A549 (cell line): ENCODE results near the gene PLCXD3. TPM values are rescaled to one million over a fixed set of nuclear protein-coding genes. Genes with fewer than 3 reads are reported as not detected.

Experiments used
- ATAC-seq, 2 experiments: fragments of 200-7000 bp in 1 of 2; fragments of >200 bp in 1 of 2; cut with Nextera tagmentation in 1 of 2; cut with Tn5 transposase in 1 of 2; 3 replicates each; pipeline versions ENCODE4 v1.8.0 to v1.9.1; 2018 to 2020; ENCODE audit warnings: mild to moderate bottlenecking in 1 of 2, moderate library complexity in 1 of 2
- CTCF ChIA-PET: fragments of 300-600 bp; sonication (Branson Sonifier 250); formaldehyde crosslinking; extraction: SDS; loops from one replicate; lab custom pipeline; 2021; ENCODE audit warnings: antibody characterized with exemption, inconsistent platforms; lab: Yijun Ruan, JAX
- POLR2A ChIA-PET: fragments of 350-600 bp; formaldehyde crosslinking; extraction: SDS; loops from one replicate; lab custom pipeline; 2021; ENCODE audit warnings: antibody characterized with exemption, inconsistent platforms; lab: Yijun Ruan, JAX
- DNase-seq, 2 experiments: peaks; one replicate each; pipeline versions ENCODE4 v3.0.0 to v3.0.0-alpha.2; 2011 to 2016; ENCODE audit warnings: low read depth in 1 of 2, low spot score in 1 of 2
- FAIRE-seq: peaks from 2 replicates; lab custom pipeline; 2011; peaks lifted over from hg19 to GRCh38; lab: Jason Lieb, UNC
- H3K27ac ChIP-seq, 2 experiments: fragments of >200 bp; sonication (Bioruptor Twin); formaldehyde crosslinking; 3 replicates each; pipeline ENCODE4 v1.5.1; 2016 to 2017
- H3K4me1 ChIP-seq: fragments of >200 bp; sonication (Bioruptor Twin); formaldehyde crosslinking; 3 replicates; pipeline ENCODE4 v1.6.1; 2016
- H3K4me2 ChIP-seq: fragments of >200 bp; sonication (Bioruptor Twin); formaldehyde crosslinking; 3 replicates; pipeline ENCODE4 v1.6.1; 2016
- H3K4me3 ChIP-seq: fragments of >200 bp; sonication (Bioruptor Twin); formaldehyde crosslinking; 3 replicates; pipeline ENCODE4 v1.5.1; 2016
- H3K9me3 ChIP-seq: fragments of >200 bp; sonication (Bioruptor Twin); formaldehyde crosslinking; 3 replicates; pipeline ENCODE4 v1.6.1; 2016
- CBX2 ChIP-seq: fragments of 200-600 bp; sonication (generic); IDR thresholded peaks from 2 replicates; pipeline ENCODE4 v1.6.1; 2016; ENCODE audit warnings: low read depth, mild to moderate bottlenecking, borderline replicate concordance
- CHD4 ChIP-seq: fragments of 200-600 bp; sonication (generic); IDR thresholded peaks from 2 replicates; pipeline ENCODE4 v1.6.1; 2016; ENCODE audit warnings: antibody characterized with exemption, mild to moderate bottlenecking, borderline replicate concordance
- EHF ChIP-seq: fragments of 250-450 bp; sonication (Bioruptor Pico); IDR thresholded peaks from 2 replicates; pipeline ENCODE4 v1.5.0; 2020; ENCODE audit warnings: mild to moderate bottlenecking
- EHMT2 ChIP-seq: fragments of 200-600 bp; sonication (generic); IDR thresholded peaks from 2 replicates; pipeline ENCODE4 v1.6.1; 2016; ENCODE audit warnings: antibody characterized with exemption, low read depth, mild to moderate bottlenecking, moderate library complexity
- ESRRA ChIP-seq: fragments of 150-350 bp; IDR thresholded peaks from 2 replicates; pipeline ENCODE4 v1.6.1; 2014; ENCODE audit warnings: mild to moderate bottlenecking, low read length, borderline replicate concordance
- FOSB ChIP-seq: fragments of 250-450 bp; sonication (Bioruptor Pico); IDR thresholded peaks from 2 replicates; pipeline ENCODE4 v1.5.0; 2020; ENCODE audit warnings: mild to moderate bottlenecking, moderate library complexity
- FOSL2 ChIP-seq, 2 experiments: fragments of 450-650 bp in 1 of 2; fragments of >200 bp in 1 of 2; sonication (Bioruptor Twin) in 1 of 2; formaldehyde crosslinking; IDR thresholded peaks; 2 replicates each; pipeline versions ENCODE4 v1.5.0 to v1.6.1; 2016 to 2020; ENCODE audit warnings: mild to moderate bottlenecking in 1 of 2, moderate library complexity in 1 of 2
- FOXS1 ChIP-seq: fragments of 250-450 bp; sonication (Bioruptor Pico); IDR thresholded peaks from 2 replicates; pipeline ENCODE4 v1.5.0; 2020; ENCODE audit warnings: mild to moderate bottlenecking, moderate library complexity
- GATA3 ChIP-seq: IDR thresholded peaks from 2 replicates; pipeline ENCODE4 v1.6.1; 2012; ENCODE audit warnings: borderline replicate concordance
- HEYL ChIP-seq: fragments of 250-450 bp; sonication (Bioruptor Pico); IDR thresholded peaks from 2 replicates; pipeline ENCODE4 v1.8.0; 2021; ENCODE audit warnings: mild to moderate bottlenecking, moderate library complexity
- HOXA7 ChIP-seq: fragments of 250-450 bp; sonication (Bioruptor Pico); IDR thresholded peaks from 2 replicates; pipeline ENCODE4 v1.5.0; 2020; ENCODE audit warnings: mild to moderate bottlenecking, moderate library complexity
- HOXB13 ChIP-seq: fragments of 250-450 bp; sonication (Bioruptor Pico); IDR thresholded peaks from 2 replicates; pipeline ENCODE4 v1.5.0; 2020; ENCODE audit warnings: low read depth, mild to moderate bottlenecking, moderate library complexity
- KDM1A ChIP-seq: fragments of 200-600 bp; sonication (generic); IDR thresholded peaks from 2 replicates; pipeline ENCODE4 v1.6.1; 2016; ENCODE audit warnings: low read depth, mild to moderate bottlenecking
- KDM5A ChIP-seq: fragments of 200-600 bp; sonication (generic); IDR thresholded peaks from 2 replicates; pipeline ENCODE4 v1.6.1; 2016; ENCODE audit warnings: antibody characterized with exemption, mild to moderate bottlenecking
- MYC ChIP-seq: IDR thresholded peaks from 2 replicates; pipeline ENCODE4 v1.6.1; 2012; ENCODE audit warnings: mild to moderate bottlenecking, inconsistent platforms, low read length, improper control_type of control experiment, borderline replicate concordance
- NFE2L2 ChIP-seq: fragments of 150-350 bp; conservative IDR thresholded peaks from 2 replicates; pipeline ENCODE4 v1.6.1; 2014; ENCODE audit warnings: low read length
- NPAS2 ChIP-seq: fragments of 250-450 bp; sonication (Bioruptor Pico); IDR thresholded peaks from 2 replicates; pipeline ENCODE4 v1.8.0; 2022; ENCODE audit warnings: mild to moderate bottlenecking, moderate library complexity, borderline replicate concordance
- NR3C1 ChIP-seq: fragments of >200 bp; sonication (Bioruptor Twin); formaldehyde crosslinking; IDR thresholded peaks from 3 replicates; pipeline ENCODE4 v1.6.1; 2017
- PHF8 ChIP-seq: fragments of 200-600 bp; sonication (generic); IDR thresholded peaks from 2 replicates; pipeline ENCODE4 v1.6.1; 2016; ENCODE audit warnings: low read depth, mild to moderate bottlenecking, antibody characterized with exemption, moderate library complexity, borderline replicate concordance
- RAD21 ChIP-seq, 2 experiments: fragments of >200 bp in 1 of 2; sonication (Bioruptor Twin) in 1 of 2; formaldehyde crosslinking in 1 of 2; IDR thresholded peaks in 1 of 2; conservative IDR thresholded peaks in 1 of 2; 2 replicates in 1 of 2; 3 replicates in 1 of 2; pipeline ENCODE4 v1.6.1; 2012 to 2018; ENCODE audit warnings: inconsistent platforms in 1 of 2
- RCOR1 ChIP-seq: fragments of 150-350 bp; IDR thresholded peaks from 2 replicates; pipeline ENCODE4 v1.6.1; 2014; ENCODE audit warnings: antibody characterized with exemption, low read length, low read depth
- SMC3 ChIP-seq: fragments of >200 bp; sonication (Bioruptor Twin); formaldehyde crosslinking; IDR thresholded peaks from 3 replicates; pipeline ENCODE4 v1.6.1; 2018; ENCODE audit warnings: inconsistent platforms
- SREBF2 ChIP-seq: fragments of 450-650 bp; IDR thresholded peaks from 2 replicates; pipeline ENCODE4 v1.6.1; 2014; ENCODE audit warnings: mild to moderate bottlenecking, moderate library complexity
- TFCP2L1 ChIP-seq: fragments of 250-450 bp; sonication (Bioruptor Pico); IDR thresholded peaks from 2 replicates; pipeline ENCODE4 v1.5.0; 2021; ENCODE audit warnings: mild to moderate bottlenecking
- TP53 ChIP-seq: fragments of 250-450 bp; sonication (Bioruptor Pico); IDR thresholded peaks from 2 replicates; pipeline ENCODE4 v1.5.0; 2021; ENCODE audit warnings: mild to moderate bottlenecking, moderate library complexity
- ZC3H11A ChIP-seq: fragments of 450-650 bp; IDR thresholded peaks from 2 replicates; pipeline ENCODE4 v1.6.1; 2014; ENCODE audit warnings: antibody characterized with exemption, mild to moderate bottlenecking
- ZFP36 ChIP-seq: fragments of 450-650 bp; IDR thresholded peaks from 2 replicates; pipeline ENCODE4 v1.6.1; 2014; ENCODE audit warnings: borderline replicate concordance; ENCODE audit not compliant: partially characterized antibody
- ZNF302 ChIP-seq: fragments of 250-450 bp; sonication (Bioruptor Pico); IDR thresholded peaks from 2 replicates; pipeline ENCODE4 v1.9.0; 2021; ENCODE audit warnings: inconsistent platforms, mild to moderate bottlenecking, moderate library complexity
- WGBS: methylation state at CpG from one replicate; pipeline ENCODE4 v1.1.6; 2017; ENCODE audit errors: missing lambda C conversion rate; 5-methylcytosine and 5-hydroxymethylcytosine counted together
- polyA plus RNA-seq, 4 experiments: library from polyadenylated mRNA; depleted of rRNA in 3 of 4; stranded (reverse); fragments of >200 nt; fragmentation: RNase III in 1 of 4; extraction: RNeasy Plus Mini Kit Qiagen cat#74134 plus additional on column Dnase treatment in 1 of 4; gene quantifications; 2 replicates in 3 of 4; 3 replicates in 1 of 4; pipeline ENCODE4 v1.2.3, GENCODE V29; 2011 to 2017
- TF ChIP-seq, protein P1 (sequence below): fragments of 150-350 bp; IDR thresholded peaks from 2 replicates; pipeline ENCODE4 v1.6.1; 2014; ENCODE audit warnings: low read depth, mild to moderate bottlenecking, low read length
- TF ChIP-seq, protein P2 (sequence below): fragments of 450-650 bp; IDR thresholded peaks from 2 replicates; pipeline ENCODE4 v1.6.1; 2014; ENCODE audit warnings: antibody characterized with exemption
- TF ChIP-seq, protein P3 (sequence below): fragments of 200-600 bp; sonication (generic); IDR thresholded peaks from 2 replicates; pipeline ENCODE4 v1.6.1; 2016; ENCODE audit warnings: antibody characterized with exemption, mild to moderate bottlenecking, moderate library complexity
- TF ChIP-seq, protein P4 (sequence below): fragments of >200 bp; sonication (Bioruptor Twin); formaldehyde crosslinking; IDR thresholded peaks from 3 replicates; pipeline ENCODE4 v1.6.1; 2016

PLCXD3 gene
- polyA plus RNA-seq, 2 of the 4 experiments (the other 2 are of a cell fraction), result 1.2 to 1.6 TPM

DNA sequence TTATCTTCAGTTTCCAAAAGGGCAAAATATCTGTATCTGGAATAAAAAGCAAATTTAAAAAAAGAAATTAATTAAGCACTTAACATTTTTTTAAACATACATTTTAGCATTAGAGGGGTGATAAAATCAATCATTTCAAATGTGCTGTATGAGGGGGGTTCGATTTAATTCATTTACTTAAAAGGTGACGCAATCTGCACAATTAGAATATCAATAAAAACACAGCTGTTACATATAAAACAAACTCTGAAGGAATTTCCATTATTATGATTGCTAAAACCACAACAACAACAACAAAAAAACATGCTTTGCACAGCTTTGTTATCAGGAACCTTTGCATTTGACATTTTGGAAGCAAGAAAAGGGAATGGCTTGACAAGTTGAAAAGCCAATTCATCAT, 225.5 kb downstream of the PLCXD3 start:
- ChIA-PET POLR2A (no interaction called here), CTCF (interaction anchor here (0.6 kb wide), 1 partner anchor 12 kb away, joined by 3 read pairs; no protein-coding TSS in a partner anchor)
- no peak overlapping the region for H3K4me3 ChIP-seq
- no peak overlapping the region for H3K27ac ChIP-seq
- no peak overlapping the region for H3K4me2 ChIP-seq
- WGBS, result 63% methylated on average over 2 of the region's 2 CpGs
- TF ChIP-seq, protein P1, sequence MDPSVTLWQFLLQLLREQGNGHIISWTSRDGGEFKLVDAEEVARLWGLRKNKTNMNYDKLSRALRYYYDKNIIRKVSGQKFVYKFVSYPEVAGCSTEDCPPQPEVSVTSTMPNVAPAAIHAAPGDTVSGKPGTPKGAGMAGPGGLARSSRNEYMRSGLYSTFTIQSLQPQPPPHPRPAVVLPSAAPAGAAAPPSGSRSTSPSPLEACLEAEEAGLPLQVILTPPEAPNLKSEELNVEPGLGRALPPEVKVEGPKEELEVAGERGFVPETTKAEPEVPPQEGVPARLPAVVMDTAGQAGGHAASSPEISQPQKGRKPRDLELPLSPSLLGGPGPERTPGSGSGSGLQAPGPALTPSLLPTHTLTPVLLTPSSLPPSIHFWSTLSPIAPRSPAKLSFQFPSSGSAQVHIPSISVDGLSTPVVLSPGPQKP, result no peak
- TF ChIP-seq SREBF2, result no peak
- TF ChIP-seq HOXB13 (CRISPR knock-in tag), result no peak
- no peak for TF ChIP-seq ZC3H11A
- TF ChIP-seq FOSL2 (IDR thresholded peaks at IDR 0.05), result no peak
- TF ChIP-seq FOSL2 (CRISPR knock-in tag; IDR thresholded peaks at IDR 0.05), result no peak
- no peak for TF ChIP-seq KDM1A
- TF ChIP-seq ZNF302 (CRISPR knock-in tag), result no peak
- no peak for TF ChIP-seq FOXS1 (CRISPR knock-in tag)
- no peak for TF ChIP-seq TP53 (CRISPR knock-in tag)
- TF ChIP-seq PHF8, result no peak
- no peak for TF ChIP-seq MYC
- no peak for TF ChIP-seq EHF
- no peak for TF ChIP-seq FOSB (CRISPR knock-in tag)
- no peak for ATAC-seq
- no peak for FAIRE-seq
- H3K9me3 ChIP-seq, result 0 out of 3 replicates have a peak, but pooled peaks cover under 1% of the 10 kb centered on the region
- no peak for DNase-seq
- no peaks in the 10 kb centered on the region for H3K4me1 ChIP-seq

DNA sequence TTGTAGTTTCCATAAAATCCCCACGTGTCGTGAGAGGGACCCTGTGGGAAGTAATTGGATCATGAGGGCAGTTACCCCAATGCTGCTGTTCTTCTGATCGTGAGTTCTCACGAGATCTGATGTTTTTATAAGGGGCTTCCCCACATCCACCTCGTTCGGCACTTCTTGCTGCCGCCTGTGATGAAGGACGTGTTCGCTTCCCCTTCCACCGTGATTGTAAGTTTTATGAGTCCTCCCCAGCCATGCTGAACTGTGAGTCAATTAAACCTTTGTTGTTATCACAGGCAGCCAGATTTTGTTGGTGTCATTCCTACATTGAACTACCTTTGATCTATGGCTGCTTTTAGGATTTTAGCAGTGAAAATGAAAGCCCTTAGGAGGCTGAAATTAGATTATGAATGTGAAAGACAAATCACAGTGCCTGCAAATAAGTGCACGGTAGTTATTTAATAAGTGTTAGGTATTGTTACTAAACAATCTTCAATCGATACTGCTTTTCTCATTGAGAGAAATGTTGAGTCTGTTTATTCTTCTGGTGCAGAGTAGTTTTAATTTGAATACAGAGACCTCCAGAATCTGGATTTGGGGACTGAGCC, 229.1 kb downstream of the PLCXD3 start:
- POLR2A ChIA-PET, result no interaction called here
- WGBS, result 49% methylated on average over 12 of the region's 12 CpGs
- no peak overlapping the region for H3K4me3 ChIP-seq
- no peaks in the 10 kb centered on the region for H3K9me3 ChIP-seq
- DNase-seq (no peak), ATAC-seq (no peak)
- H3K4me1 ChIP-seq, result no peaks in the 10 kb centered on the region
- no peak overlapping the region for H3K27ac ChIP-seq
- TF ChIP-seq NR3C1 (no peak), ZFP36 (no peak), NPAS2 (CRISPR knock-in tag) (no peak), HOXA7 (CRISPR knock-in tag) (no peak), CBX2 (no peak), EHMT2 (no peak), TFCP2L1 (CRISPR knock-in tag) (no peak), ZC3H11A (no peak), GATA3 (no peak), CHD4 (no peak), SMC3 (no peak), RCOR1 (no peak), KDM5A (no peak), RAD21 (conservative IDR thresholded peaks at IDR 0.05 in 1 of 2, IDR thresholded peaks at IDR 0.05 in 1 of 2) (no peak), NFE2L2 (no peak), ESRRA (no peak), HEYL (CRISPR knock-in tag) (no peak)
- TF ChIP-seq, protein P2, sequence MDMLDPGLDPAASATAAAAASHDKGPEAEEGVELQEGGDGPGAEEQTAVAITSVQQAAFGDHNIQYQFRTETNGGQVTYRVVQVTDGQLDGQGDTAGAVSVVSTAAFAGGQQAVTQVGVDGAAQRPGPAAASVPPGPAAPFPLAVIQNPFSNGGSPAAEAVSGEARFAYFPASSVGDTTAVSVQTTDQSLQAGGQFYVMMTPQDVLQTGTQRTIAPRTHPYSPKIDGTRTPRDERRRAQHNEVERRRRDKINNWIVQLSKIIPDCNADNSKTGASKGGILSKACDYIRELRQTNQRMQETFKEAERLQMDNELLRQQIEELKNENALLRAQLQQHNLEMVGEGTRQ, result no peak
- TF ChIP-seq, protein P3, sequence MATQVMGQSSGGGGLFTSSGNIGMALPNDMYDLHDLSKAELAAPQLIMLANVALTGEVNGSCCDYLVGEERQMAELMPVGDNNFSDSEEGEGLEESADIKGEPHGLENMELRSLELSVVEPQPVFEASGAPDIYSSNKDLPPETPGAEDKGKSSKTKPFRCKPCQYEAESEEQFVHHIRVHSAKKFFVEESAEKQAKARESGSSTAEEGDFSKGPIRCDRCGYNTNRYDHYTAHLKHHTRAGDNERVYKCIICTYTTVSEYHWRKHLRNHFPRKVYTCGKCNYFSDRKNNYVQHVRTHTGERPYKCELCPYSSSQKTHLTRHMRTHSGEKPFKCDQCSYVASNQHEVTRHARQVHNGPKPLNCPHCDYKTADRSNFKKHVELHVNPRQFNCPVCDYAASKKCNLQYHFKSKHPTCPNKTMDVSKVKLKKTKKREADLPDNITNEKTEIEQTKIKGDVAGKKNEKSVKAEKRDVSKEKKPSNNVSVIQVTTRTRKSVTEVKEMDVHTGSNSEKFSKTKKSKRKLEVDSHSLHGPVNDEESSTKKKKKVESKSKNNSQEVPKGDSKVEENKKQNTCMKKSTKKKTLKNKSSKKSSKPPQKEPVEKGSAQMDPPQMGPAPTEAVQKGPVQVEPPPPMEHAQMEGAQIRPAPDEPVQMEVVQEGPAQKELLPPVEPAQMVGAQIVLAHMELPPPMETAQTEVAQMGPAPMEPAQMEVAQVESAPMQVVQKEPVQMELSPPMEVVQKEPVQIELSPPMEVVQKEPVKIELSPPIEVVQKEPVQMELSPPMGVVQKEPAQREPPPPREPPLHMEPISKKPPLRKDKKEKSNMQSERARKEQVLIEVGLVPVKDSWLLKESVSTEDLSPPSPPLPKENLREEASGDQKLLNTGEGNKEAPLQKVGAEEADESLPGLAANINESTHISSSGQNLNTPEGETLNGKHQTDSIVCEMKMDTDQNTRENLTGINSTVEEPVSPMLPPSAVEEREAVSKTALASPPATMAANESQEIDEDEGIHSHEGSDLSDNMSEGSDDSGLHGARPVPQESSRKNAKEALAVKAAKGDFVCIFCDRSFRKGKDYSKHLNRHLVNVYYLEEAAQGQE, result no peak
- TF ChIP-seq, protein P4, sequence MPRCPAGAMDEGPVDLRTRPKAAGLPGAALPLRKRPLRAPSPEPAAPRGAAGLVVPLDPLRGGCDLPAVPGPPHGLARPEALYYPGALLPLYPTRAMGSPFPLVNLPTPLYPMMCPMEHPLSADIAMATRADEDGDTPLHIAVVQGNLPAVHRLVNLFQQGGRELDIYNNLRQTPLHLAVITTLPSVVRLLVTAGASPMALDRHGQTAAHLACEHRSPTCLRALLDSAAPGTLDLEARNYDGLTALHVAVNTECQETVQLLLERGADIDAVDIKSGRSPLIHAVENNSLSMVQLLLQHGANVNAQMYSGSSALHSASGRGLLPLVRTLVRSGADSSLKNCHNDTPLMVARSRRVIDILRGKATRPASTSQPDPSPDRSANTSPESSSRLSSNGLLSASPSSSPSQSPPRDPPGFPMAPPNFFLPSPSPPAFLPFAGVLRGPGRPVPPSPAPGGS, result no peak
- TF ChIP-seq, all 56 proteins: peak for 0
- no peak for FAIRE-seq
- no peak overlapping the region for H3K4me2 ChIP-seq
- CTCF ChIA-PET, result interaction anchor here (1.4 kb wide), 1 partner anchor 11 kb away, joined by 4 read pairs; no protein-coding TSS in a partner anchor
